Measurements from ENCODE around the gene RCN2. TPM values are rescaled to one million over a fixed set of nuclear protein-coding genes. Genes with fewer than 3 reads are reported as not detected.

RCN2 gene
- total and polyA plus RNA-seq, 2 of the 8 experiments (the other 6 are each of a cell fraction or from before 2014, with no cell fraction given) = 65.6 to 137 TPM

- H3K23me2 ChIP-seq (ENCODE audit: low read depth, low read length) = no peaks in the 10 kb centered on the region
- no peak overlapping the region for H2BK5ac ChIP-seq (ENCODE audit: low read depth, low read length)
- H3K27ac ChIP-seq (ENCODE audit: low read depth, low read length) = no peak overlapping the region
- H3K9me3 ChIP-seq (ENCODE audit: insufficient read depth in 2 of 2, low read depth in 1 of 2, low read length in 1 of 2) = no peaks in the 10 kb centered on the region
- no peak overlapping the region for H3K23ac ChIP-seq (ENCODE audit: insufficient read length)
- no peak overlapping the region for H3K4me3 ChIP-seq (ENCODE audit: extremely low read depth in 1 of 4, insufficient read depth in 2 of 4, low read depth in 3 of 4, low read length in 4 of 4)
- H2BK15ac ChIP-seq (ENCODE audit: low read length) = no peak overlapping the region
- no peak overlapping the region for H3K18ac ChIP-seq (ENCODE audit: extremely low read depth, low read length)
- no peak overlapping the region for H2BK20ac ChIP-seq (ENCODE audit: low read length)
- peaks cover 0 to 4% of the 10 kb centered on the region in 2 experiments; a peak in 2 of 4 replicates for H3K79me2 ChIP-seq (ENCODE audit: control insufficient read depth in 1 of 2, insufficient read depth in 2 of 2, low read length in 2 of 2)
- 81% methylated on average over 2 of the region's 2 CpGs; no CpG with 5 or more reads in 1 of the 2 experiments for WGBS, 2 experiments (ENCODE audit: extremely low coverage in 1 of 2, insufficient coverage in 1 of 2, insufficient read length in 1 of 2, insufficient replicate concordance in 2 of 2, low coverage in 1 of 2, low lambda C conversion rate in 2 of 2, missing lambda C conversion rate in 1 of 2)
- no peak overlapping the region for H4K5ac ChIP-seq (ENCODE audit: insufficient read length, low read depth, low read length)
- H3K14ac ChIP-seq (ENCODE audit: insufficient read length) = no peak overlapping the region
- H2BK12ac ChIP-seq (ENCODE audit: low read depth, low read length) = no peak overlapping the region
- no peak overlapping the region for H3K4ac ChIP-seq (replicated peaks; ENCODE audit: insufficient read length, low read depth, low read length)
- H2AK5ac ChIP-seq (ENCODE audit: low read depth, low read length) = no peak overlapping the region
- peaks cover 4 to 73% (median 27%) of the 10 kb centered on the region in 4 experiments; a peak in 7 of 8 replicates for H3K36me3 ChIP-seq (ENCODE audit: control insufficient read depth in 2 of 4, insufficient read depth in 4 of 4, low read length in 3 of 4)
- no peak overlapping the region for H2AFZ ChIP-seq (ENCODE audit: low read length)
- no peak overlapping the region for H3K56ac ChIP-seq (replicated peaks; ENCODE audit: insufficient read length, low read depth, low read length)
- peaks cover 0 to 2% of the 10 kb centered on the region in 2 experiments for H4K20me1 ChIP-seq (replicated peaks in 1 of 2; ENCODE audit: control insufficient read depth in 1 of 2, insufficient read depth in 2 of 2, low read length in 2 of 2)
- no peak overlapping the region for H4K91ac ChIP-seq (replicated peaks; ENCODE audit: insufficient read length, low read length)
- H3K79me1 ChIP-seq (ENCODE audit: low read depth, low read length) = no peaks in the 10 kb centered on the region
- H4K8ac ChIP-seq (ENCODE audit: extremely low read depth, insufficient read depth, low read length) = no peak overlapping the region
- no peak overlapping the region for H3K9ac ChIP-seq (replicated peaks in 1 of 4; ENCODE audit: extremely low read depth in 1 of 4, low read depth in 3 of 4, low read length in 3 of 4)
- H3K27me3 ChIP-seq (replicated peaks in 1 of 4; ENCODE audit: control insufficient read depth in 3 of 4, extremely low read depth in 1 of 4, insufficient read depth in 3 of 4, low read length in 3 of 4) = no peaks in the 10 kb centered on the region
- CTCF ChIA-PET (ENCODE audit: partially characterized antibody) = interaction anchor here (1.0 kb wide), 1 partner anchor 38 kb away, joined by 4 read pairs; no protein-coding TSS in a partner anchor
- DNase-seq (ENCODE audit: low read depth in 1 of 2, low spot score in 2 of 2) = no peak
- H2BK120ac ChIP-seq (replicated peaks; ENCODE audit: low read depth, low read length) = no peak overlapping the region
- POLR2A ChIA-PET (ENCODE audit: partially characterized antibody) = interaction anchor here (1.3 to 4.1 kb wide), 4 partner anchors 9 to 16 kb away, joined by 4 to 26 read pairs (median 5); partner anchors contain the start of gene RCN2
- H3K4me1 ChIP-seq (replicated peaks in 1 of 4; ENCODE audit: control insufficient read depth in 3 of 4, insufficient read depth in 4 of 4, low read length in 3 of 4) = peaks cover 0 to 4% (median 1%) of the 10 kb centered on the region in 4 experiments; a peak in 2 of 7 replicates
- FAIRE-seq = no peak
- no peak overlapping the region for H3K4me2 ChIP-seq (ENCODE audit: insufficient read depth in 1 of 2, low read depth in 2 of 2, low read length in 2 of 2)
- TF ChIP-seq RAD21 (IDR thresholded peaks at IDR 0.05 in 1 of 2, conservative IDR thresholded peaks at IDR 0.05 in 1 of 2; ENCODE audit: low read depth in 2 of 2, low read length in 2 of 2) = no peak
- TF ChIP-seq CEBPB (IDR thresholded peaks at IDR 0.05; ENCODE audit: low read depth, low read length) = no peak
- no peak for TF ChIP-seq TEAD4 (IDR thresholded peaks at IDR 0.05; ENCODE audit: low read depth, low read length)
- TF ChIP-seq, protein P1, sequence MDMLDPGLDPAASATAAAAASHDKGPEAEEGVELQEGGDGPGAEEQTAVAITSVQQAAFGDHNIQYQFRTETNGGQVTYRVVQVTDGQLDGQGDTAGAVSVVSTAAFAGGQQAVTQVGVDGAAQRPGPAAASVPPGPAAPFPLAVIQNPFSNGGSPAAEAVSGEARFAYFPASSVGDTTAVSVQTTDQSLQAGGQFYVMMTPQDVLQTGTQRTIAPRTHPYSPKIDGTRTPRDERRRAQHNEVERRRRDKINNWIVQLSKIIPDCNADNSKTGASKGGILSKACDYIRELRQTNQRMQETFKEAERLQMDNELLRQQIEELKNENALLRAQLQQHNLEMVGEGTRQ (IDR thresholded peaks at IDR 0.05; ENCODE audit: low read length) = no peak
- no peak for TF ChIP-seq ATF2 (IDR thresholded peaks at IDR 0.05; ENCODE audit: low read length)
- TF ChIP-seq GABPA (IDR thresholded peaks at IDR 0.05; ENCODE audit: borderline replicate concordance, insufficient read depth, low read length) = no peak
- TF ChIP-seq CHD1 (IDR thresholded peaks at IDR 0.05; ENCODE audit: low read depth, low read length) = no peak
- TF ChIP-seq HDAC6 (IDR thresholded peaks at IDR 0.05; ENCODE audit: low read depth, low read length) = no peak
- TF ChIP-seq RNF2 (IDR thresholded peaks at IDR 0.05; ENCODE audit: borderline replicate concordance, low read depth, low read length, missing control alignments, poor library complexity, severe bottlenecking) = no peak
- TF ChIP-seq MAX (IDR thresholded peaks at IDR 0.05) = no peak
These were observed 10.8 kb downstream of the RCN2 start for GRCh38 chr15:76942331-76942730.

Data from H1 (cell line).